Activated naive CD4-positive, alpha-beta T cell treated with anti-CD3 and anti-CD28 coated beads, Interleukin-2, amount 50 U/mL, for 24 hours (primary cell): ENCODE data around the gene CNTNAP2.

Experiments used
- H3K27ac Mint-ChIP-seq: one replicate; pipeline ENCODE4 v1.8.0; 2021; ENCODE audit warnings: mild to moderate bottlenecking, mixed read lengths
- H3K27me3 Mint-ChIP-seq: one replicate; pipeline ENCODE4 v1.8.0; 2021; ENCODE audit warnings: mixed read lengths
- H3K36me3 Mint-ChIP-seq: one replicate; pipeline ENCODE4 v1.8.0; 2021; ENCODE audit warnings: mixed read lengths
- H3K4me1 Mint-ChIP-seq: one replicate; pipeline ENCODE4 v1.8.0; 2021; ENCODE audit warnings: mixed read lengths
- H3K4me3 Mint-ChIP-seq: one replicate; pipeline ENCODE4 v1.8.0; 2021; ENCODE audit warnings: mild to moderate bottlenecking, mixed read lengths
- H3K9me3 Mint-ChIP-seq: one replicate; pipeline ENCODE4 v1.8.0; 2021; ENCODE audit warnings: mixed read lengths

CNTNAP2 gene

DNA sequence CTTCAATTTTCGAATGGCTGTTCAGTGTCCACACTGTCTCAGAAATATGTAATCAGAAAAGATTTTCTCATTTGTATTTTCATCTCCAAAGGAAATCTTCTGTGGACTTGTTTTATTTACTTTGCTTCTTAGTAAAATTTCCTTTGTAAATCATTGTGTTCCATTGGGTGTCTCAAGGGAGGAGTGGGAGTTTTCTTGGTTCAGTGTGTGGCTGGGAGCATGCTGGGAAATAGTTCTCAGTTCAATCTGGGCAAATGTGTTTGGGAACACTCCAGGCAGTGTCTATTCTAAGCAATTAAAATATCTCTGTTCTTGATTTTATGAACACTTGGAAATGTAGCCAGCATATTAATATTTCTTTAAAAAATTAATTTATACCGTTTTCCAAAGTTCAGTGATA, 1019.8 kb downstream of the CNTNAP2 start:
- Mint-ChIP-seq H3K4me1 (no peaks in the 10 kb centered on the region), H3K36me3 (no peaks in the 10 kb centered on the region), H3K4me3 (no peak overlapping the region), H3K9me3 (no peaks in the 10 kb centered on the region), H3K27me3 (no peaks in the 10 kb centered on the region), H3K27ac (no peak overlapping the region)

DNA sequence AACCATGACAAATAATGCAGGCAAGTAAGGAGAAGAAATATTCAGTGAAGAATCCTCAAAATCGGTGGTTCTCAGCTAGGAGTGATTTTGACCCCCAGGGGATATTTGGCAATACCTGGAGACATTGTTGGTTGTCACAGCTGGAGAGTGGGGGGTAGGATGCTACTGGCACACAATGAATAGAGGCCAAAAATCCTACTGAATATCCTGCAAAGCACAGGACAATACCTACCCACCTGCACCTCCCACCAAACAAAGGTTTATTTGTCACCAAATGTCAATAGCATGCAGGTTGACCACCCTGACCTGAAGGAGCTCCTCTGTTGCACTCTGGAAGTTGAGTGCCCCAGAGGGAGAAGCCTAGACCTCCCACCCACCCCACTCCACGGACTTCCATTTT, 1028.6 kb downstream of the CNTNAP2 start:
- H3K27me3 Mint-ChIP-seq, result no peaks in the 10 kb centered on the region
- peaks cover 10% of the 10 kb centered on the region for H3K9me3 Mint-ChIP-seq
- no peak overlapping the region for H3K4me3 Mint-ChIP-seq
- H3K4me1 Mint-ChIP-seq, result no peaks in the 10 kb centered on the region
- no peak overlapping the region for H3K27ac Mint-ChIP-seq
- H3K36me3 Mint-ChIP-seq, result no peaks in the 10 kb centered on the region

- Mint-ChIP-seq H3K27ac (no peak overlapping the region), H3K36me3 (no peaks in the 10 kb centered on the region), H3K4me3 (no peak overlapping the region)
Measured at GRCh38 chr7:147146169-147146568, 1029.6 kb downstream of the CNTNAP2 start.

DNA sequence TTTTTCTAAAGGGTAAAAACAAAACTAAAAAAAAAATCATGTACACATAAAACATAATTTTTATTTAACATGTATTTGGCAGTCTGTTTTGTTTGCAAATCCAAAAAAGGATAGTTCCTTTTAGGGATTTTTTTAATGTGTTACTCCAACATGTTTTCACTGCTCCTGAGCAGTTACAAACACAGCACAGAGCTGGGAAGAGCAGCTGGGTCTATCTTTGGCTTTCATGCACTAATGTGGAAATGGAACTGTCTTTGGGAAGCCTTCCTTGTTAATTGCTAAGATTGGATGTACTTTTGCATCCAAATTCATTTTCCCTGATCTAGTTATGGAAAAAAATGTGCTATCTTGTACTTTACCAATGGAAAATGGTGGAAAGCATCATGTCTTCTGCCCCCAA, 1035.1 kb downstream of the CNTNAP2 start:
- Mint-ChIP-seq H3K36me3 (no peaks in the 10 kb centered on the region), H3K27me3 (no peaks in the 10 kb centered on the region), H3K27ac (no peak overlapping the region), H3K4me1 (no peaks in the 10 kb centered on the region), H3K9me3 (peaks cover 10% of the 10 kb centered on the region), H3K4me3 (no peak overlapping the region)

More at GRCh38 chr7:147146169-147146568, 1029.6 kb downstream of the CNTNAP2 start:
- H3K4me1 Mint-ChIP-seq, result no peaks in the 10 kb centered on the region
- peaks cover 10% of the 10 kb centered on the region for H3K9me3 Mint-ChIP-seq
- no peaks in the 10 kb centered on the region for H3K27me3 Mint-ChIP-seq

GRCh38 chr7:147153571-147153970, 1037.0 kb downstream of the CNTNAP2 start:
- Mint-ChIP-seq H3K4me1 (no peaks in the 10 kb centered on the region), H3K4me3 (no peak overlapping the region), H3K36me3 (no peaks in the 10 kb centered on the region)

GRCh38 chr7:147161405-147161804, 1044.8 kb downstream of the CNTNAP2 start:
- Mint-ChIP-seq H3K27ac (no peak overlapping the region), H3K27me3 (no peaks in the 10 kb centered on the region), H3K9me3 (no peaks in the 10 kb centered on the region), H3K4me3 (no peak overlapping the region), H3K4me1 (no peaks in the 10 kb centered on the region), H3K36me3 (no peaks in the 10 kb centered on the region)

More at GRCh38 chr7:147153571-147153970, 1037.0 kb downstream of the CNTNAP2 start:
- Mint-ChIP-seq H3K9me3 (peaks cover 10% of the 10 kb centered on the region), H3K27ac (no peak overlapping the region), H3K27me3 (no peaks in the 10 kb centered on the region)

- Mint-ChIP-seq H3K36me3 (no peaks in the 10 kb centered on the region), H3K27me3 (no peaks in the 10 kb centered on the region), H3K9me3 (no peaks in the 10 kb centered on the region), H3K4me3 (no peak overlapping the region), H3K27ac (no peak overlapping the region), H3K4me1 (no peaks in the 10 kb centered on the region)
Measured at GRCh38 chr7:147170341-147171012, 1053.9 kb downstream of the CNTNAP2 start.

DNA sequence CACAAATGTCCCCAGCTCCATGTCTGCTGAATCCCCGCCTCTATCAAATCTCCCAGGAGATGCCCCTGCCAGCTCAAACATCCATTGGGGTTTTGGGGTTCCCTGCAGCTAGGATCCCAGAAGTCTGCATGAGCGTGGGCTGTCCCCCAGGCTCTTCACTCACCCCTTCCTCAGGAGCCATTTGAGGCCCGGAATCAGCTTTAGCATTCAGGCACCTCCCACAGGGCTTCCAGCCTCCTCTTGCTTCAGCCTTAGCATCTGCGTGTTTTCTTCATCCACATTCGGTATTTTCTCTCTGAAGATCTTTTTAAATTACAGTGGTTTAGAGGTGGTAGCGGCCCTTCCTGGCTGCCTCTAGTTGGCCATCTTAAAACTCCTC, 1054.4 kb downstream of the CNTNAP2 start:
- no peak overlapping the region for H3K4me3 Mint-ChIP-seq
- no peaks in the 10 kb centered on the region for H3K27me3 Mint-ChIP-seq
- no peaks in the 10 kb centered on the region for H3K4me1 Mint-ChIP-seq
- H3K9me3 Mint-ChIP-seq, result no peaks in the 10 kb centered on the region
- no peaks in the 10 kb centered on the region for H3K36me3 Mint-ChIP-seq
- H3K27ac Mint-ChIP-seq, result no peak overlapping the region

DNA sequence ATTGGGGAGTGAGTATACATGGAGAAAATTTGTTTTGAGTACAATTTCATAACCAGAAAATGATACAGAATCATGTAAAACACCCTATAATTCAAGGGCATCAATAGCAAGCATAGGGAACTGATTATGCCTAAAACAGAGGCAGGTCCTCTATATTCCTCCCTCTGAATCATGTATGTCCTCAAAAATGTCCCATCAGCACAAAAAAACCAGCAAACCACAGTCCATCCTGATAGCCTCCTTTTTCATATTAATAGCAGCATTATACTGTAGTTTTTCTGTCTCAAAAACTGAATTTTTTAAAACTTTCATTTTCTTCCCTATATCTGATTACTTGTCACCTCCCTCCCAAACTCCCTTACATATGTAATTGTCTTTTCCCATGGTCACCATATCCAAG, 1057.3 kb downstream of the CNTNAP2 start:
- Mint-ChIP-seq H3K27ac (no peak overlapping the region), H3K4me1 (no peaks in the 10 kb centered on the region), H3K27me3 (no peaks in the 10 kb centered on the region), H3K4me3 (no peak overlapping the region), H3K36me3 (no peaks in the 10 kb centered on the region), H3K9me3 (peaks cover 6% of the 10 kb centered on the region)

- Mint-ChIP-seq H3K27ac (no peak overlapping the region), H3K4me3 (no peak overlapping the region), H3K36me3 (no peaks in the 10 kb centered on the region), H3K27me3 (no peaks in the 10 kb centered on the region), H3K4me1 (no peaks in the 10 kb centered on the region), H3K9me3 (peaks cover 15% of the 10 kb centered on the region)
Measured at GRCh38 chr7:147182874-147183273, 1066.3 kb downstream of the CNTNAP2 start.

DNA sequence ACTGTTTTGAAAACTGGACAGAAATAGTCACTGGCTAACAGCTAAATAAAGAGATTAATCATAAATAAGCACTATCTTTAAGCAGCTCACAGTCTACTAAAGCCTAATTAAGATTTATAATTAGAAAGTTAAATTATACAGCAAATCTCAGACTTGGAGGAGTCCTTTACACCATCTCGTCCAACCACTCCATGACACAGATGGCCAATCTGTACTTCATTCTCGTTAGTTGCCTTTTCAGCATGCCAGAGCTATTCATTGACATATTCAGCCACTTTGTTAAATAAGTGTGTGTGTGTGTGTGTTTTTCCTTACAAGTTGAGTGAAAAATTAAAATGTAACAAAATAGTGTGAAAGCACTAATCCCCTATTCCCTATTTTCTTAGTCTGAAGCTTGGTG, 1066.7 kb downstream of the CNTNAP2 start:
- Mint-ChIP-seq H3K36me3 (no peaks in the 10 kb centered on the region), H3K4me3 (no peak overlapping the region), H3K4me1 (no peaks in the 10 kb centered on the region), H3K27me3 (no peaks in the 10 kb centered on the region), H3K27ac (no peak overlapping the region), H3K9me3 (peaks cover 15% of the 10 kb centered on the region)

DNA sequence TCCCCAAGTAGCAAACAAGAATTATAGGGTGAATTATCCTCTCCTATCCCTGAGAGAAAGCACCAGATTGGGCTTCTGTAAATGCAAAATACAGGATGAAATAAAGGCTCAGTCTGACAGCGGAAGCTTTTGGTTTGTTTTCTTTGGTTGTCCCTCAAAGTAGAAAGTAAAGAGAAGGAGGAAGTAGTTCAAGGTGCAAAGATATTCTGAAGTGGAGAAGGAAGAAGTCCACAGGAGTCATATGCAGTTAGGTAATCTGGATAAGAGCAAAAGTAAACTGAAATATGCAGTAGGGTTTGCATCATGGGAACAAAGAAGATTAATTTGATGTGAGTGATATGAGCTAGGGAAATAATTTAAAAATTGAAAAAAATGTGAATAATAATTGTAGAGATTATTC, 1071.9 kb downstream of the CNTNAP2 start:
- Mint-ChIP-seq H3K4me1 (no peaks in the 10 kb centered on the region), H3K27me3 (no peaks in the 10 kb centered on the region), H3K9me3 (peaks cover 13% of the 10 kb centered on the region), H3K4me3 (no peak overlapping the region), H3K36me3 (no peaks in the 10 kb centered on the region), H3K27ac (no peak overlapping the region)

- no peak overlapping the region for H3K27ac Mint-ChIP-seq
- H3K36me3 Mint-ChIP-seq, result no peaks in the 10 kb centered on the region
- H3K9me3 Mint-ChIP-seq, result peaks cover 5% of the 10 kb centered on the region
- H3K27me3 Mint-ChIP-seq, result no peaks in the 10 kb centered on the region
- no peak overlapping the region for H3K4me3 Mint-ChIP-seq
- no peaks in the 10 kb centered on the region for H3K4me1 Mint-ChIP-seq
Measured at GRCh38 chr7:147193476-147193875, 1076.9 kb downstream of the CNTNAP2 start.

- no peaks in the 10 kb centered on the region for H3K36me3 Mint-ChIP-seq
- H3K4me1 Mint-ChIP-seq, result no peaks in the 10 kb centered on the region
- H3K27me3 Mint-ChIP-seq, result no peaks in the 10 kb centered on the region
- peaks cover 5% of the 10 kb centered on the region for H3K9me3 Mint-ChIP-seq
- no peak overlapping the region for H3K27ac Mint-ChIP-seq
- no peak overlapping the region for H3K4me3 Mint-ChIP-seq
Measured at GRCh38 chr7:147196481-147196880, 1079.9 kb downstream of the CNTNAP2 start.

DNA sequence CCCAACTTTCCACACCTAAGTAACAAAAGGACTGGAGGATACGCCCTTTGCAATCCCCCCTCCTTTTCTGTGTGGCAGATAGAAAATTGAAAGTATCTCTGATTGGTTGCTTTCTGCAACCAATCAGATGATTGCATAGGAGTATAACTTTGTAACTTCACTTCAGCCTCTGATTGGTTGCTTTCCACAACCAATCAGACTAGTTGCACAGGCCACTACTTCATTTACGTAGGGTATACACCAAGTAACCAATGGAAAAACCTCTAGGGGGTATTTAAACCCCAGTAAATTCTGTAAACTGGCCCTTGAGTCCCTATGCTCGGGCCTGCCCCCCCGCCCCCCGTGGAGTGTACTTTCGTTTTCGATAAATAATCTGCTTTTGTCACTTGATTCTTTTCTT, 1080.4 kb downstream of the CNTNAP2 start:
- no peaks in the 10 kb centered on the region for H3K4me1 Mint-ChIP-seq
- H3K27me3 Mint-ChIP-seq, result no peaks in the 10 kb centered on the region
- H3K36me3 Mint-ChIP-seq, result no peaks in the 10 kb centered on the region
- no peak overlapping the region for H3K4me3 Mint-ChIP-seq
- no peak overlapping the region for H3K27ac Mint-ChIP-seq
- H3K9me3 Mint-ChIP-seq, result peaks cover 5% of the 10 kb centered on the region

DNA sequence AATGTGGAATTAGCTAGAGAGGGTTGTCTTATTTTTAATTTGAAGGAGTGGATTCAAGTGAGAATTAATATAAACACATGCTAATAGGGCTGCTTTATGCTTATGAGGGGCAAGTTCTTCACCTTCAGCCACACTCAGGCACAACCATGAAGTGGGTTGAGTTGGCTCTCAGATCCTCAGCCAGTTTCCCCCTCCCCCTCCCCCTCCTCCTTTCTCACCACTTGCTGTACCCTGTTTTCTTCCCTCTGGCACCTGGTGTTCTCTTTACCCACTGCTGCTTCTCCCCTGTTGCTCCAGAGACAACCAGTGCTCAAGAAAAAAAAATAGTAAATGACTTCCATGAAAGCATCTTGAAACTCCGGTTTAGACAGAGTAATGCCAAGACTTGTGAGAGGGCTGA, 1083.3 kb downstream of the CNTNAP2 start:
- Mint-ChIP-seq H3K9me3 (no peaks in the 10 kb centered on the region), H3K4me3 (no peak overlapping the region), H3K27me3 (no peaks in the 10 kb centered on the region), H3K4me1 (no peaks in the 10 kb centered on the region), H3K27ac (no peak overlapping the region), H3K36me3 (no peaks in the 10 kb centered on the region)

DNA sequence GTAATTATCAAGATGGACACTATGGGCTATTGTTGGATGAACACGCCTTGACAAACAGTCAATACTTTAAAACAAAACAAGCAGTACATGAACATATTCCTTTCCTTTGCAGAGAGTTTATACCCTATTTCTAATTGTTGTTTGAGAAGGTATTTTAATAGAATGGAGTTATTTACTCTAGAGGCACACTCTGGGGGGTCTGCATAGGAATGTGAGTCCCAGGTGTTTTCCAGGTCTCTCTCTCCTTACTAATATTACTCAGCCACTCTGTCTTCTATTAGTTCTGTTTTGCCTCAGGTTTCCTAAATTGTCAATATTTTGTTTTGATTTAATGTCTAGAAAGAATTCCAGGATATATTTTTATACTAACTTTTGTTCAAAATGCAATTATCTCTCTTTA, 1091.4 kb downstream of the CNTNAP2 start:
- H3K4me3 Mint-ChIP-seq, result no peak overlapping the region
- no peaks in the 10 kb centered on the region for H3K9me3 Mint-ChIP-seq
- no peaks in the 10 kb centered on the region for H3K4me1 Mint-ChIP-seq
- H3K27ac Mint-ChIP-seq, result no peak overlapping the region
- no peaks in the 10 kb centered on the region for H3K36me3 Mint-ChIP-seq
- no peaks in the 10 kb centered on the region for H3K27me3 Mint-ChIP-seq
